ENCODE data around the gene GADL1. TPM values are rescaled to one million over a fixed set of nuclear protein-coding genes. Genes with fewer than 3 reads are reported as not detected.

Gene GADL1
- total and polyA plus RNA-seq, 2 donors from 2014 or later = 0.22 to 0.54 TPM

GRCh38 chr3:30768703-30769550 is 125.5 kb downstream of the GADL1 start:
- intact Hi-C loops (cut with DNase I) = no loop called here
- no peak for FAIRE-seq

GRCh38 chr3:30768046-30768445 is 126.4 kb downstream of the GADL1 start:
- intact Hi-C loops (cut with DNase I) = no loop called here
- no peak overlapping the region for H3K9ac ChIP-seq (ENCODE audit: low read length in 3 of 3)
- no peaks in the 10 kb centered on the region for H3K27me3 ChIP-seq (ENCODE audit: control insufficient read depth, insufficient read depth, low read length)
- no peaks in the 10 kb centered on the region for H3K36me3 ChIP-seq (ENCODE audit: control insufficient read depth in 2 of 3, insufficient read depth in 3 of 3, low read length in 3 of 3)
- FAIRE-seq = no peak
- no peak overlapping the region for H3K27ac ChIP-seq (ENCODE audit: low read depth in 2 of 2, low read length in 2 of 2)
- no peaks in the 10 kb centered on the region for H3K4me1 ChIP-seq (ENCODE audit: control insufficient read depth in 2 of 3, insufficient read depth in 2 of 3, low read depth in 1 of 3, low read length in 3 of 3)
- TF ChIP-seq CTCF (IDR thresholded peaks at IDR 0.05; ENCODE audit: borderline replicate concordance, extremely low read depth, insufficient read depth) = no peak
- no peak for DNase-seq
- H3K9me3 ChIP-seq (ENCODE audit: control insufficient read depth in 2 of 3, insufficient read depth in 1 of 3, low read length in 3 of 3) = no peaks in the 10 kb centered on the region
- no peak overlapping the region for H3K4me3 ChIP-seq (ENCODE audit: low read length in 3 of 3)

More at GRCh38 chr3:30768703-30769550, 125.5 kb downstream of the GADL1 start:
- Histone ChIP-seq H3K9me3 (ENCODE audit: control insufficient read depth in 2 of 3, insufficient read depth in 1 of 3, low read length in 3 of 3) (no peaks in the 10 kb centered on the region), H3K9ac (ENCODE audit: low read length in 3 of 3) (no peak overlapping the region), H3K4me1 (ENCODE audit: control insufficient read depth in 2 of 3, insufficient read depth in 2 of 3, low read depth in 1 of 3, low read length in 3 of 3) (no peaks in the 10 kb centered on the region), H3K4me3 (ENCODE audit: low read length in 3 of 3) (no peak overlapping the region), H3K36me3 (ENCODE audit: control insufficient read depth in 2 of 3, insufficient read depth in 3 of 3, low read length in 3 of 3) (no peaks in the 10 kb centered on the region), H3K27me3 (ENCODE audit: control insufficient read depth, insufficient read depth, low read length) (no peaks in the 10 kb centered on the region), H3K27ac (ENCODE audit: low read depth in 2 of 2, low read length in 2 of 2) (no peak overlapping the region)
- TF ChIP-seq CTCF (IDR thresholded peaks at IDR 0.05; ENCODE audit: borderline replicate concordance, extremely low read depth, insufficient read depth) = peak; percentile 85
- DNase-seq = peak; percentile 78 to 88 (median 84)

GRCh38 chr3:30766522-30766921 is 127.9 kb downstream of the GADL1 start:
- H3K9ac ChIP-seq (ENCODE audit: low read length in 3 of 3) = no peak overlapping the region

More at GRCh38 chr3:30766522-30766921, 127.9 kb downstream of the GADL1 start:
- Histone ChIP-seq H3K9me3 (ENCODE audit: control insufficient read depth in 2 of 3, insufficient read depth in 1 of 3, low read length in 3 of 3) (no peaks in the 10 kb centered on the region), H3K27me3 (ENCODE audit: control insufficient read depth, insufficient read depth, low read length) (no peaks in the 10 kb centered on the region), H3K4me1 (ENCODE audit: control insufficient read depth in 2 of 3, insufficient read depth in 2 of 3, low read depth in 1 of 3, low read length in 3 of 3) (no peaks in the 10 kb centered on the region), H3K27ac (ENCODE audit: low read depth in 2 of 2, low read length in 2 of 2) (no peak overlapping the region), H3K4me3 (ENCODE audit: low read length in 3 of 3) (no peak overlapping the region), H3K36me3 (ENCODE audit: control insufficient read depth in 2 of 3, insufficient read depth in 3 of 3, low read length in 3 of 3) (no peaks in the 10 kb centered on the region)
- intact Hi-C loops (cut with DNase I) = no loop called here
- DNase-seq = no peak
- no peak for FAIRE-seq
- no peak for TF ChIP-seq CTCF (IDR thresholded peaks at IDR 0.05; ENCODE audit: borderline replicate concordance, extremely low read depth, insufficient read depth)

All from kidney (tissue), 14 donors.